ENCODE results near the gene GNAI3. TPM values are rescaled to one million over a fixed set of nuclear protein-coding genes. Genes with fewer than 3 reads are reported as not detected.

GNAI3 gene
- polyA plus RNA-seq, 1 experiment = 4.7 TPM

DNA sequence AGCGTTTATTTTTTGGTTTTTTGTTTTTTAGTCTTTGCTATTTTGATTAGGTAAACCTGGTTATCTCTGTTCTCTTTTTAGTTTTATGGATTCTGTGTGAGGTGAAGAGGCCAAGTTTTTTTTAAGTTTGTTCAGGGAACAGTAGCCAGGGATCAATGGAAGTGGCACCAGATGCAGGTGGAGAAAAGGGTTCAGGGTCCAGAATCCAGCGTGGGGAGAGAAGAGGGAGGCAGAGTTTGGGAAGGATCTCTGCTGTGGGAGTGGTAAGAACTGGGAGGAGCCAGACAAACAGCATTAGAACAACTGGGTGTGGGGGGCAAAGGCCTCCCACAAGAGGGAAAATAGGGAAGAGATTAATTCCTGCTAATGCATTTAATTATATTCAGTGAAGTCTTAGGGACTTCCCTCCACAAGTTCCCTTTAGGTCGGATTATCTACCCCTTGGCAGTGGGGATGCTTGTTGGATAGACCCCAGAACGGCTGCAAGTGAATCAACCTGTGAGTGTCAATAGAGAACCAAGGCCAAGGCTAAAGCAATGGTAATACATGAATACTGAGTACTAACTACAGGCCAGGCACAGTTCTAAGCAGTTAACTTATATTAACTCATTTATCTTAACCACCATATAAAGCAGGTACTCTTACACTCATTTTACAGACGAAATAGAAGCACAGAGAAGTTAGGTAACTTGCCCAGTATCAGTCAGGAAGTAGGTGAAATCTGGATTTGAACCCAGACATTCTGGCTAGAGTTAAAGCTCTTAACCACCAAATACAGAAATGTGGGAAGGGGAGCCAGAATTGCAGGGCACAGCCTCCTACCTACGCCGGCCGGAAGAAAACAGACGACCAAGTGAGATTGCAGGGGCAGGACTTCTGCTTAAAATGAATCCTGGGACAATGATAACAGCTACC lies 70.5 kb downstream of the GNAI3 start:
- TF ChIP-seq, protein P1, sequence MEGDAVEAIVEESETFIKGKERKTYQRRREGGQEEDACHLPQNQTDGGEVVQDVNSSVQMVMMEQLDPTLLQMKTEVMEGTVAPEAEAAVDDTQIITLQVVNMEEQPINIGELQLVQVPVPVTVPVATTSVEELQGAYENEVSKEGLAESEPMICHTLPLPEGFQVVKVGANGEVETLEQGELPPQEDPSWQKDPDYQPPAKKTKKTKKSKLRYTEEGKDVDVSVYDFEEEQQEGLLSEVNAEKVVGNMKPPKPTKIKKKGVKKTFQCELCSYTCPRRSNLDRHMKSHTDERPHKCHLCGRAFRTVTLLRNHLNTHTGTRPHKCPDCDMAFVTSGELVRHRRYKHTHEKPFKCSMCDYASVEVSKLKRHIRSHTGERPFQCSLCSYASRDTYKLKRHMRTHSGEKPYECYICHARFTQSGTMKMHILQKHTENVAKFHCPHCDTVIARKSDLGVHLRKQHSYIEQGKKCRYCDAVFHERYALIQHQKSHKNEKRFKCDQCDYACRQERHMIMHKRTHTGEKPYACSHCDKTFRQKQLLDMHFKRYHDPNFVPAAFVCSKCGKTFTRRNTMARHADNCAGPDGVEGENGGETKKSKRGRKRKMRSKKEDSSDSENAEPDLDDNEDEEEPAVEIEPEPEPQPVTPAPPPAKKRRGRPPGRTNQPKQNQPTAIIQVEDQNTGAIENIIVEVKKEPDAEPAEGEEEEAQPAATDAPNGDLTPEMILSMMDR (IDR thresholded peaks at IDR 0.05; ENCODE audit: insufficient read depth, low read depth, low read length) = no peak
- Histone ChIP-seq H3K27me3 (ENCODE audit: control insufficient read depth, insufficient read depth, low read length) (no peaks in the 10 kb centered on the region), H3K4me3 (ENCODE audit: low read depth, low read length) (peak overlapping the region; percentile 83), H3K36me3 (ENCODE audit: control insufficient read depth, insufficient read depth, low read length) (peaks cover 1% of the 10 kb centered on the region; the same call in 1 of the 2 replicates)
- DNase-seq (ENCODE audit: low read depth) = no peak
- ChIA-PET CTCF (interaction anchor here (1.0 to 13.3 kb wide), 2 partner anchors 19 to 127 kb away, joined by 3 to 153 read pairs; no protein-coding TSS in a partner anchor), POLR2A (no interaction called here)

DNA sequence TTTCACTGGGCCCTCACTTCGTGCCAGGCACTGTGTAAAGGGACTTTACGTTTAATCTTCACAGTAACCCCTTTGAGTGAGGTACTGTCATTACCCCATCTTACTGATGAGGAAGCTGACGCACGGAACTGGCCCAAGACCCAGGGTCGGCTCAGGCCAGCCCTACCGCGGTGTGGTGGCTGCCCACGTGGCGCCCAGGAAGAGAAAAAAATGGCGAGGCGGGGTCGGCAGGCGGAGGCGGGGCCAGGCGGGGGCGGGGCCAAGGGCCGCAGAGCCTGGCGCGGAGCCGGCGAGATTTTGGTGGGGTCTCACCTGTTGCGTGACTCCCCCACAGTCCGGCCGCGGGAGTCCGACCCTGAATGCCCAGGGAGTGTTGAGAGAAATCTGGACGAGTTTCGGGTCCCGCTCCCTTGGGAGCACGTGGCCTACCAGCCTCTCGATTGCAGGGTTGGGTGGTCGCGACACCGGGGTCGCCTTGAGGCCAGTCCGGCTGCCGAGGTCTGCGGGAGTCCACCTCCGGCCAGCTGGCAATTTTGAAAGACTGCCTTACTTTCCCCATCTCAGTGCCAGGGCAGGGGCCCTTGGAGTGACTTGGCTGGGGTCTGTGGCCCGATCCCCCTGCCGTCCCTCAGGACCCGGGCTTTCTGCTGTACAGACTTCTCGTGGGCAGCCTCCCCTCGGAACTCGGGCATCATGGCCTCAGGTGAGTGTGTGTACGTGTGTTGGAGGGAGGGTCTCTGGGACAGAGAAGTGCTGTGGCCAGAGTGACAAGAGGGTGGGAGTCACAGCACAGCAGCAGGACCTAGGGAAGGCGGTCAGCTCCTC lies 71.4 kb downstream of the GNAI3 start, which contains the start of the genes AMPD2 and GNAT2:
Gene AMPD2, plus strand, starts transcription at position 262 of the 825 bp plus-strand sequence. CDS start 1,339 bp downstream, outside the sequence.
Gene GNAT2, minus strand, starts transcription at position 41 of the 825 bp plus-strand sequence. CDS start 6,746 bp downstream, outside the sequence.
- no peak for DNase-seq (ENCODE audit: low read depth)
- ChIA-PET CTCF (interaction anchor here (0.5 to 13.3 kb wide), 7 partner anchors 19 to 154 kb away, joined by 3 to 153 read pairs (median 4); partner anchors contain the start of gene GNAI3), POLR2A (interaction anchor here (0.8 kb wide), 1 partner anchor 71 kb away, joined by 6 read pairs; the partner anchor contains the start of gene GNAI3)
- TF ChIP-seq, protein P1 (IDR thresholded peaks at IDR 0.05; ENCODE audit: insufficient read depth, low read depth, low read length) = no peak
- Histone ChIP-seq H3K4me3 (ENCODE audit: low read depth, low read length) (peak within 1 kb of the TSS; percentile 83), H3K36me3 (ENCODE audit: control insufficient read depth, insufficient read depth, low read length) (peaks cover 1% of the 10 kb centered on the region; the same call in 1 of the 2 replicates), H3K27me3 (ENCODE audit: control insufficient read depth, insufficient read depth, low read length) (no peaks in the 10 kb centered on the region)

DNA sequence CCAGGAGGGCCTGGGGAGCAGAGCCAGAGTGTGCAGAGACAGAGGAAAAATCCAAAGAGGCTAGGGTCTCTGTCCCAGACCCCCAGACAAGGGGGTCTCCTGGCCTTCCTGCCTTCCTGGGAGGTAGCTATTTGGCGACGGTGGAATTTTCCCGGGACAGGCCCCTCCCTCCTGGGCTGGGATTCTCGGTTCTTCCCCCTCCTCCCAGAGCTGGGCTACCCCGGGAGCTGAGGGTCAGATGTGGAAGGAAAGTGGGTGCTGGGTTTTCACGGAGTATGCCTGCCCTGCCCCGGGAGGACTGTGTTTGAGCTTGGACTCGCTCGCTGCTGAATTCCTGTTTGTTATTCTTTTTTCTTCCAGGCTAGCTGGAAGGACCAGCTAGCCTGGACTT lies 72.0 kb downstream of the GNAI3 start:
- Histone ChIP-seq H3K4me3 (ENCODE audit: low read depth, low read length) (peak overlapping the region; percentile 83), H3K27me3 (ENCODE audit: control insufficient read depth, insufficient read depth, low read length) (no peaks in the 10 kb centered on the region), H3K36me3 (ENCODE audit: control insufficient read depth, insufficient read depth, low read length) (peaks cover 1% of the 10 kb centered on the region; the same call in 1 of the 2 replicates)
- CTCF ChIA-PET = interaction anchor here (0.9 to 13.3 kb wide), 7 partner anchors 18 to 153 kb away, joined by 3 to 153 read pairs (median 4); partner anchors contain the start of gene GNAI3
- TF ChIP-seq, protein P1 (IDR thresholded peaks at IDR 0.05; ENCODE audit: insufficient read depth, low read depth, low read length) = no peak
- POLR2A ChIA-PET = interaction anchor here (0.8 kb wide), 1 partner anchor 72 kb away, joined by 6 read pairs; the partner anchor contains the start of gene GNAI3
- no peak for DNase-seq (ENCODE audit: low read depth)

DNA sequence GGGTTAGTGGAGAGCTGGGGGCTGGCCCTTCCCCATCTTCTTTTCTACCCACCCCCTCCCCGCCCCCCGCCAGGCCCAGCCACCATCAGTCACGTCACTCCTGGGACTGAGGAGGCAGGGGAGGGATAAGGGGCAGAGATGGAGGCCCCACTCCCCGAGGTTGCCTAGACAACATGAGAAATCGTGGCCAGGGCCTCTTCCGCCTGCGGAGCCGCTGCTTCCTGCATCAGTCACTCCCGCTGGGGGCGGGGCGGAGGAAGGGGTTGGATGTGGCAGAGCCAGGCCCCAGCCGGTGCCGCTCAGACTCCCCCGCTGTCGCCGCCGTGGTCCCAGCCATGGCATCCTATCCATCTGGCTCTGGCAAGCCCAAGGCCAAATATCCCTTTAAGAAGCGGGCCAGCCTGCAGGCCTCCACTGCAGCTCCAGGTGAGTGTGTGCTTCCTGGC lies 72.4 kb downstream of the GNAI3 start:
- ChIA-PET CTCF (interaction anchor here (1.0 to 13.3 kb wide), 5 partner anchors 17 to 153 kb away, joined by 3 to 153 read pairs (median 5); partner anchors contain the start of gene GNAI3), POLR2A (interaction anchor here (0.8 kb wide), 1 partner anchor 72 kb away, joined by 6 read pairs; the partner anchor contains the start of gene GNAI3)
- H3K36me3 ChIP-seq (ENCODE audit: control insufficient read depth, insufficient read depth, low read length) = peaks cover 1% of the 10 kb centered on the region; the same call in 1 of the 2 replicates
- TF ChIP-seq, protein P1 (IDR thresholded peaks at IDR 0.05; ENCODE audit: insufficient read depth, low read depth, low read length) = no peak
- H3K4me3 ChIP-seq (ENCODE audit: low read depth, low read length) = peak overlapping the region; percentile 83
- H3K27me3 ChIP-seq (ENCODE audit: control insufficient read depth, insufficient read depth, low read length) = no peaks in the 10 kb centered on the region
- DNase-seq (ENCODE audit: low read depth) = peak; percentile 71
